ENCODE results near the gene HSD17B10.
"Not testable (repeated sequence)": the region's sequence is repeated elsewhere in the genome, so short reads cannot be mapped to it uniquely, and the experiment has no call there.

The HSD17B10 gene

GRCh38 chrX:53468659-53469058 is 34.5 kb upstream of the HSD17B10 start:
- H3K4me2 ChIP-seq (ENCODE audit: insufficient read depth, low read length, poor library complexity, severe bottlenecking); H4K91ac ChIP-seq (ENCODE audit: low read depth, low read length, poor library complexity); H3K27ac ChIP-seq (replicated peaks; ENCODE audit: low read length); H3K27me3 ChIP-seq (ENCODE audit: control insufficient read depth in 3 of 3, insufficient read depth in 3 of 3, low read depth in 1 of 3, low read length in 3 of 3); H3K79me1 ChIP-seq (ENCODE audit: low read depth, low read length); H3K36me3 ChIP-seq (replicated peaks in 1 of 2; ENCODE audit: control insufficient read depth in 2 of 2, insufficient read depth in 2 of 2, low read length in 2 of 2); H2BK15ac ChIP-seq (ENCODE audit: low read length); H2AK5ac ChIP-seq (ENCODE audit: low read depth, low read length); H3K4me1 ChIP-seq (ENCODE audit: control insufficient read depth in 2 of 2, insufficient read depth in 1 of 2, low read depth in 1 of 2, low read length in 2 of 2); H2BK120ac ChIP-seq (ENCODE audit: low read depth, low read length); H3K9me3 ChIP-seq (replicated peaks in 1 of 2; ENCODE audit: control insufficient read depth in 2 of 2, insufficient read depth in 1 of 2, low read depth in 1 of 2, low read length in 2 of 2); H3K18ac ChIP-seq (ENCODE audit: low read length); H3K14ac ChIP-seq (ENCODE audit: low read length); DNase-seq (ENCODE audit: low spot score); H3K4ac ChIP-seq (ENCODE audit: low read length); H2BK5ac ChIP-seq (ENCODE audit: low read length); H3K4me3 ChIP-seq (ENCODE audit: low read length in 2 of 2); H4K8ac ChIP-seq (ENCODE audit: low read depth, low read length); H2BK12ac ChIP-seq (ENCODE audit: low read length); H3K23ac ChIP-seq (ENCODE audit: low read depth, low read length, poor library complexity); H3K9ac ChIP-seq (ENCODE audit: low read depth, low read length, poor library complexity); H2AFZ ChIP-seq (ENCODE audit: low read length): not testable (repeated sequence)
- WGBS, 2 donors (ENCODE audit: extremely low coverage in 2 of 2, insufficient read length in 2 of 2, insufficient replicate concordance in 1 of 2) = no CpG with 5 or more reads among the region's 3 CpGs

- H3K79me1 ChIP-seq (ENCODE audit: low read depth, low read length) = no peaks in the 10 kb centered on the region
- no peak overlapping the region for H2BK15ac ChIP-seq (ENCODE audit: low read length)
- H3K36me3 ChIP-seq (replicated peaks in 1 of 2; ENCODE audit: control insufficient read depth in 2 of 2, insufficient read depth in 2 of 2, low read length in 2 of 2) = no peaks in the 10 kb centered on the region
- H3K4ac ChIP-seq (ENCODE audit: low read length) = no peak overlapping the region
- no peak overlapping the region for H2BK120ac ChIP-seq (ENCODE audit: low read depth, low read length)
- no peaks in the 10 kb centered on the region for H3K4me1 ChIP-seq (ENCODE audit: control insufficient read depth in 2 of 2, insufficient read depth in 1 of 2, low read depth in 1 of 2, low read length in 2 of 2)
- H3K18ac ChIP-seq (ENCODE audit: low read length) = no peak overlapping the region
- H3K14ac ChIP-seq (ENCODE audit: low read length) = no peak overlapping the region
- H2AFZ ChIP-seq (ENCODE audit: low read length) = no peak overlapping the region
- H2BK12ac ChIP-seq (ENCODE audit: low read length) = no peak overlapping the region
- no peak overlapping the region for H3K27ac ChIP-seq (replicated peaks; ENCODE audit: low read length)
- no peaks in the 10 kb centered on the region for H3K27me3 ChIP-seq (ENCODE audit: control insufficient read depth in 3 of 3, insufficient read depth in 3 of 3, low read depth in 1 of 3, low read length in 3 of 3)
- H2AK5ac ChIP-seq (ENCODE audit: low read depth, low read length) = no peak overlapping the region
- no peak overlapping the region for H4K91ac ChIP-seq (ENCODE audit: low read depth, low read length, poor library complexity)
- WGBS, 2 donors (ENCODE audit: extremely low coverage in 2 of 2, insufficient read length in 2 of 2, insufficient replicate concordance in 1 of 2) = no CpG with 5 or more reads among the region's 5 CpGs
- no peaks in the 10 kb centered on the region for H3K9me3 ChIP-seq (replicated peaks in 1 of 2; ENCODE audit: control insufficient read depth in 2 of 2, insufficient read depth in 1 of 2, low read depth in 1 of 2, low read length in 2 of 2)
- no peak overlapping the region for H3K23ac ChIP-seq (ENCODE audit: low read depth, low read length, poor library complexity)
- H3K9ac ChIP-seq (ENCODE audit: low read depth, low read length, poor library complexity) = no peak overlapping the region
- DNase-seq (ENCODE audit: low spot score) = no peak
- no peak overlapping the region for H3K4me2 ChIP-seq (ENCODE audit: insufficient read depth, low read length, poor library complexity, severe bottlenecking)
- H3K4me3 ChIP-seq (ENCODE audit: low read length in 2 of 2) = no peak overlapping the region
- no peak overlapping the region for H4K8ac ChIP-seq (ENCODE audit: low read depth, low read length)
- H2BK5ac ChIP-seq (ENCODE audit: low read length) = no peak overlapping the region
Observed at GRCh38 chrX:53458082-53458481, 23.9 kb upstream of the HSD17B10 start.

- no CpG with 5 or more reads among the region's 3 CpGs for WGBS, 2 donors (ENCODE audit: extremely low coverage in 2 of 2, insufficient read length in 2 of 2, insufficient replicate concordance in 1 of 2)
- DNase-seq (ENCODE audit: low spot score) = no peak
- no peak overlapping the region for H2BK120ac ChIP-seq (ENCODE audit: low read depth, low read length)
- H3K14ac ChIP-seq (ENCODE audit: low read length) = no peak overlapping the region
- H3K9me3 ChIP-seq (replicated peaks in 1 of 2; ENCODE audit: control insufficient read depth in 2 of 2, insufficient read depth in 1 of 2, low read depth in 1 of 2, low read length in 2 of 2) = no peaks in the 10 kb centered on the region
- H3K27me3 ChIP-seq (ENCODE audit: control insufficient read depth in 3 of 3, insufficient read depth in 3 of 3, low read depth in 1 of 3, low read length in 3 of 3) = no peaks in the 10 kb centered on the region
- H2BK15ac ChIP-seq (ENCODE audit: low read length) = no peak overlapping the region
- no peak overlapping the region for H3K4ac ChIP-seq (ENCODE audit: low read length)
- no peak overlapping the region for H2BK5ac ChIP-seq (ENCODE audit: low read length)
- no peak overlapping the region for H3K4me3 ChIP-seq (ENCODE audit: low read length in 2 of 2)
- no peak overlapping the region for H2AFZ ChIP-seq (ENCODE audit: low read length)
- no peak overlapping the region for H3K18ac ChIP-seq (ENCODE audit: low read length)
- H2BK12ac ChIP-seq (ENCODE audit: low read length) = no peak overlapping the region
- no peak overlapping the region for H3K23ac ChIP-seq (ENCODE audit: low read depth, low read length, poor library complexity)
- H4K91ac ChIP-seq (ENCODE audit: low read depth, low read length, poor library complexity) = no peak overlapping the region
- H2AK5ac ChIP-seq (ENCODE audit: low read depth, low read length) = no peak overlapping the region
- no peaks in the 10 kb centered on the region for H3K36me3 ChIP-seq (replicated peaks in 1 of 2; ENCODE audit: control insufficient read depth in 2 of 2, insufficient read depth in 2 of 2, low read length in 2 of 2)
- H3K9ac ChIP-seq (ENCODE audit: low read depth, low read length, poor library complexity) = no peak overlapping the region
- no peak overlapping the region for H4K8ac ChIP-seq (ENCODE audit: low read depth, low read length)
- no peak overlapping the region for H3K27ac ChIP-seq (replicated peaks; ENCODE audit: low read length)
- no peaks in the 10 kb centered on the region for H3K79me1 ChIP-seq (ENCODE audit: low read depth, low read length)
- no peaks in the 10 kb centered on the region for H3K4me1 ChIP-seq (ENCODE audit: control insufficient read depth in 2 of 2, insufficient read depth in 1 of 2, low read depth in 1 of 2, low read length in 2 of 2)
- H3K4me2 ChIP-seq (ENCODE audit: insufficient read depth, low read length, poor library complexity, severe bottlenecking) = no peak overlapping the region
Observed at GRCh38 chrX:53456254-53456653, 22.1 kb upstream of the HSD17B10 start.

DNA sequence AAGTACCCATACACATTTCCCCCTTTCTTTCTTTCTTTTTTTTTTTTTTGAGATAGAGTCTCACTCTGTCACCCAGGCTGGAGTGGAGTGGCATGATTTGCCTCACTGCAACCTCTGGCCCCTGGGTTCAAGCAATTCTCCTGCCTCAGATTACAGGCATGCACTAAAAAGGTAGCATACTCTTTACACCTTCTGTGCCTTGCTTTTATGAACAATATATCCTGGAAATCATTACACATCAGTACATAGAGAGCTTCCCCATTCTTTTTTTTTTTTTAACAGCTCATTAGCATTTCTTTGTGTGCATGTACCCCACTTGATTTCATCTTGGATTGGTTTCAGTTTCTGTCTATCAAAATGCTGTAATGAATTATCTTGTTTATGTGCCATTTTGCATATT is 18.6 kb upstream of the HSD17B10 start:
- Histone ChIP-seq H2BK5ac (ENCODE audit: low read length) (no peak overlapping the region), H3K4me2 (ENCODE audit: insufficient read depth, low read length, poor library complexity, severe bottlenecking) (no peak overlapping the region), H3K23ac (ENCODE audit: low read depth, low read length, poor library complexity) (no peak overlapping the region), H2BK120ac (ENCODE audit: low read depth, low read length) (no peak overlapping the region), H2BK15ac (ENCODE audit: low read length) (no peak overlapping the region), H3K9ac (ENCODE audit: low read depth, low read length, poor library complexity) (no peak overlapping the region), H3K36me3 (replicated peaks in 1 of 2; ENCODE audit: control insufficient read depth in 2 of 2, insufficient read depth in 2 of 2, low read length in 2 of 2) (no peaks in the 10 kb centered on the region), H3K14ac (ENCODE audit: low read length) (no peak overlapping the region), H3K27ac (replicated peaks; ENCODE audit: low read length) (no peak overlapping the region), H3K4me1 (ENCODE audit: control insufficient read depth in 2 of 2, insufficient read depth in 1 of 2, low read depth in 1 of 2, low read length in 2 of 2) (no peaks in the 10 kb centered on the region), H2AK5ac (ENCODE audit: low read depth, low read length) (no peak overlapping the region), H2AFZ (ENCODE audit: low read length) (no peak overlapping the region), H3K27me3 (ENCODE audit: control insufficient read depth in 3 of 3, insufficient read depth in 3 of 3, low read depth in 1 of 3, low read length in 3 of 3) (peaks cover 0 to 6% (median 0%) of the 10 kb centered on the region in 3 experiments), H3K4me3 (ENCODE audit: low read length in 2 of 2) (no peak overlapping the region), H2BK12ac (ENCODE audit: low read length) (no peak overlapping the region), H4K8ac (ENCODE audit: low read depth, low read length) (no peak overlapping the region), H4K91ac (ENCODE audit: low read depth, low read length, poor library complexity) (no peak overlapping the region), H3K18ac (ENCODE audit: low read length) (no peak overlapping the region), H3K4ac (ENCODE audit: low read length) (no peak overlapping the region), H3K9me3 (replicated peaks in 1 of 2; ENCODE audit: control insufficient read depth in 2 of 2, insufficient read depth in 1 of 2, low read depth in 1 of 2, low read length in 2 of 2) (no peaks in the 10 kb centered on the region), H3K79me1 (ENCODE audit: low read depth, low read length) (no peaks in the 10 kb centered on the region)
- no peak for DNase-seq (ENCODE audit: low spot score)

Measured in neuronal stem cell (in vitro differentiated cells).